OCI-LY3 (cell line): Measurements from ENCODE around the gene TBL1XR1.

Experiments
- H2AFZ ChIP-seq: fragments of 200-600, 300-600 bp; shearing (Covaris generic); 2 replicates; pipeline ENCODE4 v1.6.0; 2014; ENCODE audit warnings: antibody characterized with exemption, low read depth, low read length
- H3K27ac ChIP-seq: fragments of 200-600, 300-600 bp; sonication (generic); 2 replicates; pipeline ENCODE4 v1.5.1; 2014; ENCODE audit warnings: mild to moderate bottlenecking, low read length, moderate library complexity, mixed read lengths
- H3K27me3 ChIP-seq: fragments of 200-600, 300-600 bp; sonication (generic); 2 replicates; pipeline ENCODE4 v1.6.1; 2014; ENCODE audit warnings: low read depth, low read length, mixed read lengths
- H3K36me3 ChIP-seq: fragments of 200-600, 300-600 bp; sonication (generic); replicated peaks from 2 replicates; pipeline ENCODE3; 2014; ENCODE audit warnings: low read depth, low read length, mixed read lengths
- H3K4me1 ChIP-seq: fragments of 300-600, 200-600 bp; sonication (generic); 2 replicates; pipeline ENCODE4 v1.6.1; 2014; ENCODE audit warnings: low read length, mixed read lengths
- H3K4me2 ChIP-seq: fragments of 200-600, 300-600 bp; sonication (generic); 2 replicates; pipeline ENCODE4 v1.6.1; 2014; ENCODE audit warnings: low read length, mixed read lengths
- H3K4me3 ChIP-seq: fragments of 300-600, 200-600 bp; sonication (generic); 2 replicates; pipeline ENCODE4 v1.5.1; 2014; ENCODE audit warnings: antibody characterized with exemption, mild to moderate bottlenecking, low read length, moderate library complexity
- H3K79me2 ChIP-seq: fragments of 300-600, 200-600 bp; shearing (Covaris generic); 2 replicates; pipeline ENCODE4 v1.6.1; 2014; ENCODE audit warnings: mild to moderate bottlenecking, low read length, mixed read lengths
- H3K9ac ChIP-seq: fragments of 300-600, 200-600 bp; shearing (Covaris generic); 2 replicates; pipeline ENCODE4 v1.6.0; 2014; ENCODE audit warnings: mild to moderate bottlenecking, low read length, moderate library complexity
- H3K9me3 ChIP-seq: fragments of 200-600, 300-600 bp; shearing (Covaris generic); 2 replicates; pipeline ENCODE4 v1.6.1; 2014; ENCODE audit warnings: low read length, mixed read lengths; ENCODE audit not compliant: insufficient read depth
- H4K20me1 ChIP-seq: fragments of 200-600, 300-600 bp; sonication (generic); 2 replicates; pipeline ENCODE4 v1.6.1; 2016; ENCODE audit warnings: low read length, mixed read lengths; ENCODE audit not compliant: insufficient read depth
- CTCF ChIP-seq: fragments of 200-600, 300-600 bp; sonication (generic); IDR thresholded peaks from 2 replicates; pipeline ENCODE4 v1.5.1; 2014; ENCODE audit warnings: antibody characterized with exemption, low read length, low read depth
- EZH2phosphoT487 ChIP-seq: fragments of 200-600 bp; shearing (Covaris generic); IDR thresholded peaks from 2 replicates; pipeline ENCODE4 v1.6.1; 2018; ENCODE audit warnings: antibody characterized with exemption, mixed run types, low read depth

The TBL1XR1 gene

GRCh38 chr3:177150970-177151627 is 46.2 kb downstream of the TBL1XR1 start:
- Histone ChIP-seq H3K9ac (no peak overlapping the region), H3K27me3 (no peaks in the 10 kb centered on the region), H2AFZ (no peak overlapping the region), H4K20me1 (peaks cover 96% of the 10 kb centered on the region), H3K4me3 (no peak overlapping the region), H3K27ac (no peak overlapping the region), H3K4me1 (peaks cover 8% of the 10 kb centered on the region; the same call in 1 of the 2 replicates), H3K9me3 (no peaks in the 10 kb centered on the region), H3K4me2 (no peak overlapping the region), H3K79me2 (peaks cover 100% of the 10 kb centered on the region), H3K36me3 (peaks cover 11% of the 10 kb centered on the region)
- TF ChIP-seq EZH2phosphoT487: no peak
- no peak for TF ChIP-seq CTCF

- H3K4me2 ChIP-seq: no peak overlapping the region
- peaks cover 96% of the 10 kb centered on the region for H4K20me1 ChIP-seq
Measured at GRCh38 chr3:177150218-177150916, 46.9 kb downstream of the TBL1XR1 start.

GRCh38 chr3:177149106-177149505 is 48.2 kb downstream of the TBL1XR1 start:
- no peak overlapping the region for H2AFZ ChIP-seq
- H3K36me3 ChIP-seq: peaks cover 13% of the 10 kb centered on the region
- no peaks in the 10 kb centered on the region for H3K9me3 ChIP-seq
- no peak for TF ChIP-seq CTCF
- no peak for TF ChIP-seq EZH2phosphoT487
- H3K4me1 ChIP-seq: peaks cover 23% of the 10 kb centered on the region
- no peak overlapping the region for H3K9ac ChIP-seq
- H3K27ac ChIP-seq: no peak overlapping the region
- peaks cover 100% of the 10 kb centered on the region for H3K79me2 ChIP-seq
- H3K4me2 ChIP-seq: no peak overlapping the region
- peaks cover 97% of the 10 kb centered on the region for H4K20me1 ChIP-seq
- H3K4me3 ChIP-seq: no peak overlapping the region
- no peaks in the 10 kb centered on the region for H3K27me3 ChIP-seq

More at GRCh38 chr3:177150218-177150916, 46.9 kb downstream of the TBL1XR1 start:
- Histone ChIP-seq H2AFZ (no peak overlapping the region), H3K79me2 (peaks cover 100% of the 10 kb centered on the region), H3K27me3 (no peaks in the 10 kb centered on the region), H3K9me3 (no peaks in the 10 kb centered on the region), H3K36me3 (peaks cover 13% of the 10 kb centered on the region), H3K4me1 (peaks cover 15% of the 10 kb centered on the region), H3K27ac (no peak overlapping the region), H3K4me3 (no peak overlapping the region), H3K9ac (no peak overlapping the region)
- TF ChIP-seq EZH2phosphoT487 (no peak), CTCF (no peak)

GRCh38 chr3:177147790-177148189 is 49.5 kb downstream of the TBL1XR1 start:
- Histone ChIP-seq H3K4me3 (no peak overlapping the region), H2AFZ (no peak overlapping the region), H3K4me2 (no peak overlapping the region), H3K36me3 (peaks cover 13% of the 10 kb centered on the region), H3K9ac (no peak overlapping the region), H3K27ac (no peak overlapping the region), H3K79me2 (peaks cover 100% of the 10 kb centered on the region), H4K20me1 (peaks cover 97% of the 10 kb centered on the region), H3K9me3 (no peaks in the 10 kb centered on the region), H3K4me1 (peaks cover 24% of the 10 kb centered on the region), H3K27me3 (no peaks in the 10 kb centered on the region)
- no peak for TF ChIP-seq EZH2phosphoT487
